Cardiac fibroblast (primary cell): Measurements from ENCODE around the gene MYO7B.

Source experiments
- DNase-seq, 2 donors: peaks; one replicate each; pipeline versions ENCODE4 v3.0.0 to v3.0.0-alpha.2; 2010; ENCODE audit warnings: low read depth in 2 of 2
- H3K4me3 ChIP-seq, 2 donors: replicated peaks in 1 of 2; 1 replicate in 1 of 2; 2 replicates in 1 of 2; pipeline ENCODE4 v1.5.1; 2011; ENCODE audit warnings: low read depth in 2 of 2, low read length in 2 of 2, mild to moderate bottlenecking in 2 of 2, moderate library complexity in 1 of 2
- CTCF ChIP-seq: IDR thresholded peaks from one replicate; pipeline ENCODE4 v1.5.1; 2011; ENCODE audit warnings: low read depth, mild to moderate bottlenecking, low read length, inconsistent platforms

MYO7B gene

GRCh38 chr2:127644066-127645025 is 108.9 kb downstream of the MYO7B start:
- TF ChIP-seq CTCF, result no peak
- H3K4me3 ChIP-seq, result no peak overlapping the region
- no peak for DNase-seq

GRCh38 chr2:127645026-127645394 is 109.5 kb downstream of the MYO7B start:
- H3K4me3 ChIP-seq, result no peak overlapping the region
- no peak for DNase-seq
- no peak for TF ChIP-seq CTCF

GRCh38 chr2:127645395-127646291 is 110.2 kb downstream of the MYO7B start, which contains the start of gene GPR17:
Gene GPR17, plus strand, starts transcription at chr2:127646153. Its CDS starts 4,583 bp downstream, at chr2:127650736.
- no peak within 1 kb of the TSS for H3K4me3 ChIP-seq
- DNase-seq, result no peak
- TF ChIP-seq CTCF, result no peak

- no peak overlapping the region for H3K4me3 ChIP-seq
- TF ChIP-seq CTCF, result no peak
- no peak for DNase-seq
These were observed 111.2 kb downstream of the MYO7B start for GRCh38 chr2:127646487-127647241.

- no peak for TF ChIP-seq CTCF
- DNase-seq, result peak in 1 of 2 donors; percentile 44
These were observed 112.0 kb downstream of the MYO7B start for GRCh38 chr2:127647242-127648190.

More at GRCh38 chr2:127647242-127648190, 112.0 kb downstream of the MYO7B start:
- H3K4me3 ChIP-seq, result no peak overlapping the region
